GM18873 (cell line): ENCODE measurements around the gene POU2F3.

Experiments
- ATAC-seq: cut with Tn5 transposase; IDR thresholded peaks from one replicate; pipeline ENCODE4 v1.9.1; 2021; ENCODE audit warnings: mild to moderate bottlenecking, moderate library complexity, moderate number of reproducible peaks; ENCODE audit not compliant: unreplicated experiment, low FRiP score

POU2F3 gene

GRCh38 chr11:120307476-120307875, 67.5 kb downstream of the POU2F3 start:
- no peak for ATAC-seq

- ATAC-seq = no peak
Observed at GRCh38 chr11:120308081-120308480, 68.1 kb downstream of the POU2F3 start.

- no peak for ATAC-seq
Observed at GRCh38 chr11:120310870-120311269, 70.9 kb downstream of the POU2F3 start.

DNA sequence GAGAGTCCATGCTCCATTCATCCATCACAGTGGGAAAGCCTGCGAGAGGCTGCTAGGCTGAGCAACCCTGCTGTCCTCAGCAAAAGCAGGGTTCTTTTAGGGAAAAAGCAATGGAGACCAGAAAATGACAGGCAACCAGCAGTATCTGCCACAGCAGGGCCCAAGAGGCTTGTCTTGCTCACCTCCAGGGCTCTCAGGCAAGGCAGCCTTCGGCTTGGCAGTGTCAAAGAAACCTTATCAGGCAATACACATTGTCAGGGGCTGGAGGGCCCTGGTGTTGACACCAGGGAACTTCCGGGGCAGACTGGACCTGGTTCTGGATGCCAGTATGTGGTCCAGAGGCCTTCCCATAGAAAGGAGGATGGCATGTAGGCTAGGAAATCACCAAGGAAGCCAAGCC, 74.9 kb downstream of the POU2F3 start:
- no peak for ATAC-seq

GRCh38 chr11:120316880-120317688, 77.1 kb downstream of the POU2F3 start:
- ATAC-seq = no peak

GRCh38 chr11:120317689-120318480, 77.9 kb downstream of the POU2F3 start:
- ATAC-seq = no peak

- ATAC-seq = no peak
Observed at GRCh38 chr11:120318906-120319305, 79.0 kb downstream of the POU2F3 start.

GRCh38 chr11:120324932-120325810, 85.2 kb downstream of the POU2F3 start, which contains the start of gene TLCD5:
TSS of gene TLCD5 (plus strand) at chr11:120325299. CDS start at chr11:120327442, 2,143 bp downstream.
- ATAC-seq = no peak

GRCh38 chr11:120326228-120326627, 86.3 kb downstream of the POU2F3 start:
- no peak for ATAC-seq

GRCh38 chr11:120326845-120327281, 86.9 kb downstream of the POU2F3 start:
- no peak for ATAC-seq

DNA sequence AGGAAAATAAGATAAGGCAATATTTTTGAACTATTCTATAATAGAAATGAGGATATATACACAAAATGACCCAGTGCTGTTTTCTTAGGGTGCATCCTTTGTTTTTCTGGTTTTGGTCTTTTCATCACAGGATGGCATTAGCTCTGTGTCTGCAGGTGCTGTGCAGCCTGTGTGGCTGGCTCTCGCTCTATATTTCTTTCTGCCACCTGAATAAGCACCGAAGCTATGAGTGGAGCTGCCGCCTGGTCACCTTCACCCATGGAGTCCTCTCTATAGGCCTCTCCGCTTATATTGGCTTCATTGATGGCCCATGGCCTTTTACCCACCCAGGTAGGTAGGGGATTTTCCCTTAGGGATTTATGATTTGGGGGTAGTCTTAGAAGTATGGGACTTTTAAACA, 87.4 kb downstream of the POU2F3 start:
- no peak for ATAC-seq

DNA sequence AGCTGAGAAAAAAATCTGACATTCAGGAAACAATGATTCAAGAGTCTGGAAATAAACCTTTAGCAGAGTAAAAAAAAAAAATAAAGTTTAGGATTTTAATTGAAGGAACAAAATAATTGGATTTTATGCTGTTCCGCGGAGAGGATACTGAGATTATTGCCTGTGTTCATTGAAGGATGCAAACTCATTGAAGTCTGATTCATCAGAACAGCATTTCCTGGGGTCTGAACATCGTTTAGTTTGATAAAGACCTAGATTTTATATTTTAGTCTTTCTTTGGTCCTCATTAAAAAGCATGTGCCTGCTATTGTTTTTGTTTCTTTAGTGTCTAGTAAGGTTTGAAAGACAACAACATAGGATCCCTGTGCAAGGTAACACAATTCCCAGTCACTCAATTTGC, 89.6 kb downstream of the POU2F3 start:
- ATAC-seq = no peak

DNA sequence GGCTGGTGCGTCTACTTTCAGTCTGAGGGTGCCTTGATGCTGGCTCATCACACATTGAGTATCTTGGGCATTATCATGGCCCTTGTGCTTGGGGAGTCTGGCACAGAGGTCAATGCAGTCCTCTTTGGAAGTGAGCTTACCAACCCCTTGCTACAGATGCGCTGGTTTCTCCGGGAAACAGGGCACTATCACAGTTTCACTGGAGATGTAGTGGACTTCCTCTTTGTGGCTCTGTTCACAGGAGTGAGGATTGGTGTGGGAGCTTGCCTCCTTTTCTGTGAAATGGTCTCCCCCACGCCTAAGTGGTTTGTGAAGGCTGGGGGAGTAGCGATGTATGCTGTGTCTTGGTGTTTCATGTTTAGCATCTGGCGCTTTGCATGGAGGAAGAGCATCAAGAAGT, 90.1 kb downstream of the POU2F3 start:
- ATAC-seq = no peak

GRCh38 chr11:120331301-120331996, 91.5 kb downstream of the POU2F3 start:
- ATAC-seq = no peak

DNA sequence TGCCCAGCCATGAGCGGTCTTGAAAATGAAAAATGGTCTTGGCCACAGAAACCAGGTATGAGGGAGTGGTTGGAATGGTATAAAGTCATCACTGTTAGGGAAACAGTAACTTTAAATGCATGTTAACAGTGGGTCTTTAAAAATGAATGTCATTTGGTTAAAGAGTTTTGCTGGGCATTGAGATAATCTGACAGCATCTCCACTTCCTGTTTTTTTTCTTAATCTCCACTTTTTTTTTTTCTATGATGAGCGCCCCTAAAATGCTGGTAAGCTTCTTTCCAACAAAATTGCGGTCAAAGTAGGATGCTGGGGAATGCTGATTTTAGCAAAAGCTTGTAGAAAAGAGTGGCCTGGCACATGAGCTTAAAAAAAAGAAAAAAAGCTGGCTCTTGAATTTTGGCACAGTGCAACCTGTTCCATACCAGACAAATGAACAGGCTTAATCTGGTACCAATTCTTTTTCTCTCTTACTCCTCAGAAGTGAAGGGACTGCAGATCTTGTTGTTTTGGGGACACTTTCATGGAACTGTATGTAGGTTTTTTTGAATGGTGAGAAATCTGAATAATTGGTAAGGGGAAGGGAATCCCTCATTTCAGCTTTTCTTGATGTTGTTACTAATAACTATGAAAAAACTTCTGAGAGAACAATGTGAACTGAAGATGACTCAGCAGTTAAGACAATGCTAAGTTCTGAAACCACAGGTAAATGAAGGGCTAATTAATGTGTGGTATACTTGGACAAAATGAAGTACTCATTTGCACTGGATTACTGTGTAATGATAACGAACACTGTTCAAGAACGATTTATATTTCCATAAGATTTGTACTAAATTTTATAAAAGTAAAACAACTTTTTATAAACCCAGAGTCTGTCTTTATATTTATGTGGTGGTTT, 93.1 kb downstream of the POU2F3 start:
- no peak for ATAC-seq

GRCh38 chr11:120333801-120334200, 93.9 kb downstream of the POU2F3 start:
- no peak for ATAC-seq

DNA sequence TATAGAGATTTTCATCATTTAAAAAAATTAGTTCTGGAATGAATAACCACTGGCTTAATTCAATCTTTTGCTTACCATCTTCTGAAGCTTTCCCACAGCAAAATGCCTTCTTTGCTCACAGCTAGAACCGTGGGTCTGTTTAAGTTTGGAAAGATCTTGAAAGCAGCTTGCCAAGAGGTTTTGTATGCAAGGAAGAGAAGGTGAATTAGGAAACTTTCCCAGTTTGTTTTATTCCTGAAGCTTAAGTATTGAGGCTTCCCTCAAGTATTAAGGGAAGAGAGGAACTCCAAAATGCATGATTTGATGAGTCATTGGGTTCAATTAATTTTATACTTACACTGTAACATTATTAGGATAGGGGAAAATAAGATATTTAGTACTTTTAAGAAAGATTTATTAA, 94.4 kb downstream of the POU2F3 start:
- ATAC-seq = no peak

DNA sequence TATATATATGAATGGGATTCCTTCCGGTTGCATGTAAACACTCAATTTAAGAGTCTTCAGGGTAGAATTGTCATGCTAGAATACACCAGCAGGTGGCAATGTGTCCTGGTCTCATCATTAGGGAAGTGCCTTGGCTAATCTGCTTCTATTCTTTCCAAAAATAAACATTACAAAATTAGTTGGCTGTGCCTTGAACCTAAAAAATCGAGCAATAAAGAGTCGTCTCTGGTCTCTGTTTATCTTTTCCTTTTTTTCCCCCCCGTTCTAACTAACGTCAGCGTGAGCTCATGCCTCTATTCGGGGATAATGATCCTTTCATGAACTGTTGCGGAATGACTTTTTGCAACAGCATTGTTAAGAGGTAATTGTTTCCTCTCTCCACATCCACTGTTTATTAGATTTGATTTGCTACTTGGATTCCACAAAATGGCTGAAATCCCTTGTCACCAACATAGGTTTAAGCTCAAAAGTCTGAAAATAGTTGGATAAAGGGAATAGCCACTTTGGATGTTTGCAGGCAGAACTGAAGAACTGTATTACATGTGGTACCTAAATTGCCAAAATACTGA, 95.0 kb downstream of the POU2F3 start:
- ATAC-seq = no peak

GRCh38 chr11:120335556-120335907, 95.6 kb downstream of the POU2F3 start:
- no peak for ATAC-seq
